Testis (tissue), 3 donors: ENCODE data around the gene CCDC116. TPM values are rescaled to one million over a fixed set of nuclear protein-coding genes. Genes with fewer than 3 reads are reported as not detected.
"Not testable (repeated sequence)": the region's sequence is repeated elsewhere in the genome, so short reads cannot be mapped to it uniquely, and the experiment has no call there.

Source experiments
- DNase-seq: peaks from one replicate; pipeline ENCODE4 v3.0.0-alpha.2; 2019
- H3K27ac ChIP-seq, 2 donors: fragments of 200-600 bp; sonication (generic); one replicate each; pipeline ENCODE4 v1.5.1; 2019
- H3K27me3 ChIP-seq: fragments of 200-600 bp; sonication (generic); one replicate; pipeline ENCODE4 v1.5.1; 2019
- H3K36me3 ChIP-seq: fragments of 200-600 bp; sonication (generic); one replicate; pipeline ENCODE4 v1.5.1; 2017; ENCODE audit warnings: low read depth; ENCODE audit errors: missing control alignments
- H3K4me1 ChIP-seq: fragments of 200-600 bp; sonication (generic); one replicate; pipeline ENCODE4 v1.5.1; 2019
- H3K4me3 ChIP-seq, 2 donors: fragments of 200-600 bp; sonication (generic); one replicate each; pipeline ENCODE4 v1.5.1; 2017 to 2019
- H3K9me3 ChIP-seq: fragments of 200-600 bp; sonication (generic); one replicate; pipeline ENCODE4 v1.5.1; 2017
- CTCF ChIP-seq, 3 experiments: fragments of 450-650 bp in 2 of 3; fragments of 200-600 bp in 1 of 3; sonication (generic) in 1 of 3; IDR thresholded peaks; one replicate each; pipeline ENCODE4 v1.5.1; 2016 to 2019; ENCODE audit warnings: antibody characterized with exemption in 3 of 3, mild to moderate bottlenecking in 2 of 3, moderate library complexity in 1 of 3
- POLR2A ChIP-seq: fragments of 450-650 bp; IDR thresholded peaks from one replicate; pipeline ENCODE4 v1.6.1; 2017; ENCODE audit warnings: antibody characterized with exemption, mild to moderate bottlenecking, moderate library complexity
- WGBS, 2 donors: methylation state at CpG; one replicate each; pipeline ENCODE4 v1.1.5; 2018; 5-methylcytosine and 5-hydroxymethylcytosine counted together
- intact Hi-C: fragments of 100-400 bp; cut with DNase I; formaldehyde crosslinking; loops from one replicate; pipeline ENCODE4 v1.15.1; 2023; ENCODE audit warnings: low total_unique reads
- polyA plus RNA-seq: library from polyadenylated mRNA; stranded (reverse); fragments of 350-450 nt; fragmentation: Illumina TruSeq; extraction: RNeasy Lipid Tissue Mini Kit (QIAGEN cat#74804); gene quantifications from one replicate; pipeline ENCODE4 v1.2.3, GENCODE V29; 2014; ENCODE audit warnings: low read depth, low replicate concordance; ENCODE audit not compliant: insufficient read depth
- total RNA-seq, 2 donors: library from RNA; depleted of rRNA; stranded (reverse); fragments of >200 nt; gene quantifications; one replicate each; pipeline ENCODE4 v1.2.3, GENCODE V29; 2016

Gene CCDC116
- total and polyA plus RNA-seq, 3 donors from 2014 or later: 16.0 to 54.0 (median 28.6) TPM

GRCh38 chr22:21592422-21592821 is 40.1 kb upstream of the CCDC116 start:
- Histone ChIP-seq H3K4me3 (no peak overlapping the region), H3K27ac (no peak overlapping the region), H3K9me3 (no peaks in the 10 kb centered on the region), H3K27me3 (no peaks in the 10 kb centered on the region), H3K36me3 (no peaks in the 10 kb centered on the region), H3K4me1 (peaks cover 25% of the 10 kb centered on the region)
- intact Hi-C loops: no loop called here
- TF ChIP-seq CTCF (IDR thresholded peaks at IDR 0.05): no peak
- TF ChIP-seq POLR2A: no peak
- WGBS, 2 donors: 91 to 97% methylated on average over 3 of the region's 3 CpGs
- DNase-seq: no peak

GRCh38 chr22:21593406-21594232 is 38.9 kb upstream of the CCDC116 start:
- Histone ChIP-seq H3K4me3 (no peak overlapping the region), H3K4me1 (peaks cover 16% of the 10 kb centered on the region), H3K36me3 (no peaks in the 10 kb centered on the region), H3K27ac (no peak overlapping the region), H3K9me3 (no peaks in the 10 kb centered on the region), H3K27me3 (no peaks in the 10 kb centered on the region)
- 84 to 87% methylated on average over 11 of the region's 11 CpGs for WGBS, 2 donors
- intact Hi-C loops: no loop called here
- DNase-seq: no peak
- TF ChIP-seq POLR2A (no peak), CTCF (IDR thresholded peaks at IDR 0.05) (no peak)

- H3K36me3 ChIP-seq: no peaks in the 10 kb centered on the region
- no peaks in the 10 kb centered on the region for H3K9me3 ChIP-seq
- H3K27ac ChIP-seq: no peak overlapping the region
- TF ChIP-seq CTCF (IDR thresholded peaks at IDR 0.05): no peak
- TF ChIP-seq POLR2A: no peak
- peaks cover 16% of the 10 kb centered on the region for H3K4me1 ChIP-seq
- no peaks in the 10 kb centered on the region for H3K27me3 ChIP-seq
- no peak for DNase-seq
- intact Hi-C loops: no loop called here
- H3K4me3 ChIP-seq: no peak overlapping the region
- WGBS, 2 donors: 69 to 76% methylated on average over 5 of the region's 5 CpGs
These were observed 37.6 kb upstream of the CCDC116 start for GRCh38 chr22:21594865-21595452.

- H3K27me3 ChIP-seq, H3K4me3 ChIP-seq, H3K4me1 ChIP-seq, H3K27ac ChIP-seq, DNase-seq, H3K9me3 ChIP-seq, intact Hi-C loops, H3K36me3 ChIP-seq: not testable (repeated sequence)
- 93 to 94% methylated on average over 13 of the region's 13 CpGs for WGBS, 2 donors
These were observed 36.0 kb upstream of the CCDC116 start for GRCh38 chr22:21596356-21597135.

GRCh38 chr22:21598302-21598701 is 34.3 kb upstream of the CCDC116 start:
- WGBS, 2 donors: 90 to 91% methylated on average over 3 of the region's 3 CpGs

More at GRCh38 chr22:21598302-21598701, 34.3 kb upstream of the CCDC116 start:
- Histone ChIP-seq H3K9me3 (no peaks in the 10 kb centered on the region), H3K4me1 (no peaks in the 10 kb centered on the region), H3K27ac (no peak overlapping the region), H3K36me3 (no peaks in the 10 kb centered on the region), H3K27me3 (no peaks in the 10 kb centered on the region), H3K4me3 (no peak overlapping the region)
- intact Hi-C loops: no loop called here
- TF ChIP-seq POLR2A (no peak), CTCF (IDR thresholded peaks at IDR 0.05) (no peak)
- DNase-seq: no peak
